A549 treated with CpdA at 1 μM for 4 hours (cell line): ENCODE data around the gene KBTBD13. TPM values are rescaled to one million over a fixed set of nuclear protein-coding genes. Genes with fewer than 3 reads are reported as not detected.

Experiments
- total RNA-seq: library from RNA; stranded (reverse); fragments of 200-300 nt; extraction: Qiagen RNA extraction; gene quantifications from 5 replicates; pipeline ENCODE4 v1.2.3, GENCODE V29; 2022; ENCODE audit warnings: low read depth

The KBTBD13 gene
- not detected in 5 replicates for total RNA-seq

GRCh38 chr15:65076486-65077290 is at the start of gene KBTBD13:
TSS of gene KBTBD13 (plus strand) at chr15:65076746. CDS start at chr15:65076816, 70 bp downstream.

GRCh38 chr15:65028921-65029735 is 47.4 kb upstream of the KBTBD13 start, which contains the start of gene MTFMT:
TSS of gene MTFMT (minus strand) at chr15:65029639. CDS start at chr15:65029613, 26 bp downstream.

GRCh38 chr15:65044724-65045481 is 31.6 kb upstream of the KBTBD13 start, which contains the start of gene SLC51B:
TSS of gene SLC51B (plus strand) at chr15:65045387. CDS start at chr15:65050005, 4,618 bp downstream.

DNA sequence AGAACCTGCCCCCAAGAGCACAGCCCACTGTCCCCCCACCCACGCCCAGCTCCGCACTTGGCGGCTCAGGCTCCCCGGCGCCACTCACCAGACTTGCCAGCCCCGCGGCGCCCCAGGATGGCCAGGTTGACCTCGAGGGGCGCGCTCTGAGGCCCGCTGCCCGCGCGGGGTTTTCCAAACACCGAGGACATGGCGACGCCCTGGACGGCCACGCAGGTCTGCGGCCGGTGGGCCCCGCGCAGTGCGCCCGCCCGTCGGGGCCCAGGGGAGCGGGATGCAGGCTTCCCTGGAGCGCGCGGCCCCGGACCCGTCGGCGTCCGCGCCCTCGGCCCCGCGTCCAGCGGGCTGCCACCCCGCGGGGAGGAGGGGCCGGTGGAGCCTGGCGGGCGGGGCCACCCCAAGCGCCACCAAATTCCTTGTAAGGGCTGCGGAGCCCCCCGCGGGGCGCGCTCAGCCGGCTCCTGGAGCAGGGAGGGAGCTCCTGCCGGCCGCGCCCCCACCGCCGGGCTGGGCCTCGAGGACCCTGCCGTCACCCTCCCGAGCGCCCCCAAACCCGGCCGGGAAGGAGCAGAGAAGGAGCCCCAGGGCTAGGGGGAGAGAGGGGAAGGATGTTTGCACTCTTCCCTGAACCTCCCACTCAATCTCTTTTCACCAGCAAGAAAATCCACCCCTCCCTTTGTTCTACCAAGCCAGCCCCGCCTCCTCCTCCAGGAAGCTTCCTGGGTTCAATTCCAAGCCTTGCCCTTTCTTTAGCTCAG is 8.7 kb upstream of the KBTBD13 start, which contains the start of gene RASL12:
Gene RASL12, minus strand, starts transcription at position 347 of the 758 bp plus-strand sequence. Its CDS starts 156 bp downstream, at position 191.

DNA sequence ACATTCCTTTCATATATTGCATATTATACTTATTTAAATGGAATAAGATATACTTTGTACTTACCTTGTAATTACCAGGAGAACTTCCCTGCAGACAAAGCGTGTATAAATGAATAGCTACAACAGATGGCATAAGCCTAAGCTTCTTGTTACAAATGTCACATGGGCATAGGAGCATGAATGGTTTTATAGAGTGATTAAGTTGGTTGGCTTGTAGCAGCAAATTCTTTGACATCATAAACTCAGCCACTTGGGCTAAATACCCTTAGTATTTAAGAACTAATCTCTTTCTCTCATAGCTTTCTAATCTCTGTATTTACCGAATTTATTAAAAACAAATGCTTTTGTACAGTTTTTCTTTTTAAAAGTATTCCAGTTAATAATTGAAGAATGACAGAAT is 38.5 kb downstream of the KBTBD13 start, which contains the start of gene UBAP1L:
Gene UBAP1L, minus strand, starts transcription at position 115 of the 400 bp plus-strand sequence. CDS start 8,985 bp downstream, outside the sequence.

Other genes with a start within 250 kb of the KBTBD13 start
- gene PLEKHO2, start 234.8 kb upstream of the KBTBD13 start, total RNA-seq, result 6.1 to 7.3 TPM (median 6.6 TPM) in 5 replicates
- 1.5 to 1.9 TPM (median 1.8 TPM) in 5 replicates for gene ANKDD1A, start 164.8 kb upstream of the KBTBD13 start, total RNA-seq
- gene SPG21, start 86.8 kb upstream of the KBTBD13 start, total RNA-seq, result 110 to 132 TPM (median 123 TPM) in 5 replicates
- gene MTFMT, start 47.1 kb upstream of the KBTBD13 start, total RNA-seq, result 23.6 to 29.5 TPM (median 27.4 TPM) in 5 replicates
- 10.3 to 14.3 TPM (median 12.6 TPM) in 5 replicates for gene SLC51B, start 31.4 kb upstream of the KBTBD13 start, total RNA-seq
- gene RASL12, start 8.8 kb upstream of the KBTBD13 start, total RNA-seq, result 0.09 to 0.16 TPM (median 0.11 TPM) in 4 of 5 replicates, not detected in the other
- 0.59 to 1.3 TPM (median 0.87 TPM) in 5 replicates for gene UBAP1L, start 38.5 kb downstream of the KBTBD13 start, total RNA-seq
- 25.7 to 29.9 TPM (median 26.4 TPM) in 5 replicates for gene PDCD7, start 57.1 kb downstream of the KBTBD13 start, total RNA-seq
- 35.8 to 67.3 TPM (median 45.5 TPM) in 5 replicates for gene CLPX, start 108.6 kb downstream of the KBTBD13 start, total RNA-seq
- gene CILP, start 134.7 kb downstream of the KBTBD13 start, total RNA-seq, result 0.03 to 0.06 TPM (median 0.04 TPM) in 4 of 5 replicates, not detected in the other
- 9.1 to 11.3 TPM (median 10.5 TPM) in 5 replicates for gene PARP16, start 210.1 kb downstream of the KBTBD13 start, total RNA-seq
- not detected in 5 replicates for gene RNU5A-1, start 219.3 kb downstream of the KBTBD13 start, total RNA-seq
- not detected in 5 replicates for gene RNU5B-1, start 227.9 kb downstream of the KBTBD13 start, total RNA-seq